Cortex of kidney (tissue), 1 donor: ENCODE results near the gene HNRNPA1L2.
"Not testable (repeated sequence)": the region's sequence is repeated elsewhere in the genome, so short reads cannot be mapped to it uniquely, and the experiment has no call there.

Experiments used
- DNase-seq: peaks from one replicate; lab custom pipeline; 2025; lab: John Stamatoyannopoulos, UW

The HNRNPA1L2 gene

DNA sequence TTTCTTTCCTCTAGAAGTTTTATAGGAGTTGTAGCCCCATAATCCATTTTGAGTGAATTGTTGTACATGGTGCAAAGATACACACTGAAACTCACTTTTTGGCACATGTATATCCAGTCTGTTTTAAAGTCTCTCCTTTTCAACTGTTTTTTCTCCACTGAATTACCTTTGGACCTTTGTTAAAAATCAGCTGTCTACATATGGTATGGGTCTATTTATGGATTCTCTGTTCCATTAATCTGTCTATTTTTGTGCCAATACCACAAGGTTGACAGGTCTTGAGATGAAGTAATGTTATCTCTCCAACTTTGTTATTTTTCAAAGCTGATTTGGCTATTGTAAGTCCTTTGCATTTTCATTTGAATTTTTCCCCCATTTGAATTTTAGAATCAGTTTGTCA is 4.7 kb downstream of the HNRNPA1L2 start:
- DNase-seq: no peak

DNA sequence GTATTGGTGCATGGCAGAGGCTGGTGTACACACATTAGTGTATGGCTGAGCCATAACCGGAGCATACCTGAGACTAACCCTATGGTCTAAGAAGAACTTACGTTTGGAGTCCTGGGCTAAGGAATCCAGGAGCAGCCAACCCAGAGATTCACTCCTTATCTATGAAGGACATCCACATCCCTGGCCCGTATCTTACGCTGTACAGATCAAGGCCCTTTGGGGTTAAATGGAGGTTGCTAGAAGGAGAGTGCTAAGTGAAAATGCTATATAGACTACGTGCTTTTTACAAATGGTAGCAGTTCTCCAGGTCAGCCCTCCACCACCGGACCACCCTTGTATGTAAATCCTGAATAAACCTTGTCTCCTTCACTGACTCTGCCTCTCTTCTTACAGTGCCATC is 8.5 kb downstream of the HNRNPA1L2 start:
- no peak for DNase-seq

- no peak for DNase-seq
Observed at GRCh38 chr13:52651897-52652195, 9.6 kb downstream of the HNRNPA1L2 start.

DNA sequence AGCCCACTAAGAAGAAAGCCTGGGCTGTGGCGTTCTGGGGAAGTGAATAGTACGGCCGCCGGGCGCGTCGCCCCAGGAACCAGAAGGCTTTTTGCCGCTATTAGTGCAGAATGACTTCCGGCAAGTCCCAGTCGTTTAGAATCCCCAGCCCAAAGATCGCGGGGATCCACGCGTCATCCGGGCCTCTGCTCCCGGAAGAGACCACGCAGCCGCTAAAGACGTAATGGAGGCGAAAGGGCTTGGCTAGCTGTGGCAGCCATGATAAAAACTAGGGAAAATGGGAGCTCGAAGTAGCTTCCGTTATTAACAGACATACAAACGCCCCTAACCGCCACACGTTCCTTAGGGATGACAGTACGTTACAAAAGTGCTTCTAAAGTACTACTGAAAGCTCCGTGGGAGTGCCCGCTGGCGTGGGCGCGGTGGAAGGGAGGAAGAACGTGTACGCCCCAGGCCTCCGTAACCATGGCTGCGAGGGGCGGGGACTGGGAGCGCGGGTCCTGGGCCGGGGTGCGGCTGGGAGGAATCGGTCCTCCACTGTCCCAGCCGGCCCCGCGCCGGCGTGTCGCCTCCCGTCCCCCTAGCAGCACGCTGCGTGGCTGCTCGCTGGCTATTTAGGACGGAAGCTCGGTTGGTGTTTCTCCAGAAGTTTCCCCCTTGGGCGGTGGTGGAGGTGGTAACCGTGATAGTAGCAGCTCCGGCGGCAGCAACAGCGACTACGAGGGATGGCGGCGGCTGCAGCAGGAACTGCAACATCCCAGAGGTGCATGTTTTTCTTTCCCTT is 10.2 kb downstream of the HNRNPA1L2 start, which contains the start of gene SUGT1:
SUGT1 (plus strand) TSS at position 641 of the 784 bp plus-strand sequence; CDS start at position 726, 85 bp downstream.
- DNase-seq: peak; percentile 92

- DNase-seq: no peak
Observed at GRCh38 chr13:52652980-52653303, 10.7 kb downstream of the HNRNPA1L2 start.

GRCh38 chr13:52659340-52659739 is 17.1 kb downstream of the HNRNPA1L2 start:
- DNase-seq: no peak

DNA sequence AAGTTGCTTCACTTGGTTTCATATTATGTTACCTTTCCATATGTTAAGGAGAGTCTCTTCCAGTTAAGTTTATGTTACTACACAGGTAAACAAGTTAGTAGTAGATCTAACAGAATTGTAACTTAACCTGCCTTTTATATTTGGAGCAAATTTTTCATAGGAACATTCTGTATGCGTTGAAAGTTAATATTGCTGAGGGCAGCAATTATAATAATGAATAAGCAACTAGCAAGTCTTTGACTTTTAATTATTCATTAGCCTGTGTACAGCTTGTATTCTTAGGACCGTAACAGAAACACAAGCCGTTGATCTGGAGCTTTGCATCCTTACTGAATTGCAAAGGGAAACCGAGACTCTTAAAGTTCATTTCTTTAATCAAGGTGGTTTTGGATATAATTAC is 22.0 kb downstream of the HNRNPA1L2 start:
- DNase-seq: no peak

DNA sequence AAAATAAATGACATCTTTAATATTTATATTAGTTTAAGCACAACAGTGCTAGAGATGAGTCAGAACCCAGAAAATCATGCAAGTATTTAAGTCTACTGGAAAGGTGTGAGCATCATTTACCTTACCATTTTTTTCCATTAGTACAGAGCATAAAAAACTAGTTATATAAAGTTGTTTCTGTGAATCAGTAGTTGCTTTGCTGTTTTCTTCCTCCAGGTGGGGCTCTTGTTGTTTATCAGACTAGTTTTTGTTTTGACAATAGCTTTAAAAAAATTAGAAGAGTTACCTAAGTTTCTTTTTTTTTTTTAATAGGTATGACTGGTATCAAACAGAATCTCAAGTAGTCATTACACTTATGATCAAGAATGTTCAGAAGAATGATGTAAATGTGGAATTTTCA is 23.1 kb downstream of the HNRNPA1L2 start:
- DNase-seq: no peak

DNA sequence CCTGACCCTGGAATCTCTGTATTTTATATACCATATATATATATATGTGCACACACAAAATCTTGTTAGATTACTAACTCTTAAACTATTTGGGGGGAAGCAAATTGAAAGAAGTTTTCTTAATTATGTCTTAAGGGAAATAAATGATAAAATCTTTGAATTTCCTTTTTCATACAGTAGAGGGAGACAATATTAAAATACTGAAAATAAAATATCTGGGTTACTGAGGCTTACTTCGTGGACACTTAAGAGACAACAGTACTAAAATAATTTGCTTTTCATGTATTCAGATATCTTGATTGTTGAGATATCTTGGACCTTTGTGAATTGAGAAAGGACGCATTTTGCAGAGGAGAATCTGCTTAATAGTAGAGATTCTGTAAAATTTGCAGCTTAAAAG is 27.4 kb downstream of the HNRNPA1L2 start:
- DNase-seq: no peak

DNA sequence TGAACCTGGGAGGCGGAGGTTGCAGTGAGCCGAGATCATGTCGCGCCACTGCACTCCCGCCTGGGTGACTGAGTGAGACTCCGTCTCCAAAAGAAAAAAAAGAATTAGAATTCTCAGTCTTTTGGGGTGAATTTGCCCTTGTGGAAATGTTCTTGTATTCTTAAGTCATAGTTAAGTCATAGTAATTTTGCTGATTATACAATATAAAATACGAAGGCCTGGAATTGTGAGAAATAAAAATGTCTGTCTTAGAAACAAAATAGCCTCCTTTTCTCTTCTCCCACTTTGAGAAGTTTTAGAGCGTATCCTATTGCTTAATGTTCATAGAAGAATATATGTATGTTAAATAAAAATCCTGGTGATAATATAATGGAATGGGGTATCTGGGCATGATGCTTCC is 28.5 kb downstream of the HNRNPA1L2 start:
- no peak for DNase-seq

GRCh38 chr13:52673465-52673864 is 31.2 kb downstream of the HNRNPA1L2 start:
- no peak for DNase-seq

DNA sequence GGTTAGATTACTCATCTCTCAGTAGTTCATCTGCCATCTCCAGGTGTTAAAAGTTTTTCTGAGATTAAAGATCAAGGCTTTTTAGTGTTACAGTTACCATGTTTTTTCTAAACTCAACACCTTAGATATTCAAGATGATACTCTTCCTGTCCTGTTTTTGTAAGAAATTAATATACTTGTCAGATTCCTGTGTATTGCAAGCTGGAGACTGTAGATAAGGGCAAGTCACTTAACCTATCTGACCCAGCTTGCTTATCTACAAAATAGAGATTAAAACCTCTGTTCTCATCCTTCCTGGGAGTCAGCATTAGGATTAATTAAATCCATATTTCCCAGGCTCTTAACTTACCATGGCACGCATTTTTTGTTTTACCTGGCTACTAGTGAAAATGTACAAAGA is 35.6 kb downstream of the HNRNPA1L2 start:
- DNase-seq: no peak

DNA sequence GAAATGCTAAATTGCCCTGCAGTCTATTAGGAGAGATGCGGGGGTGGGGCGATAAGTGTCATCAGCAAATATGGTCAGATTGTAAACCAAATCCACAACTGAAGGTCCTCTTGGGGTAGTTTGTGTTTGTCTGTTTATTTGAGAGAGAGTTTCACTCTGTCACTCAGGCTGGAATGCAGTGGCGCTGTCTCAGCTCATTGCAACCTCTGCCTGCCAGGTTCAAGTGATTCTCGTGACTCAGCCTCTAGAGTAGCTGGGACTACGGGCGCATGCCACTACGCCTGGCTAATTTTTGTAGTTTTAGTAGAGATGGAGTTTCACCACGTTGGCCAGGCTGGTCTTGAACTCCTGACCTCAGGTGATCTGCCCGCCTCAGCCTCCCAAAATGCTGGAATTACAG is 43.6 kb downstream of the HNRNPA1L2 start:
- not testable (repeated sequence) for DNase-seq

DNA sequence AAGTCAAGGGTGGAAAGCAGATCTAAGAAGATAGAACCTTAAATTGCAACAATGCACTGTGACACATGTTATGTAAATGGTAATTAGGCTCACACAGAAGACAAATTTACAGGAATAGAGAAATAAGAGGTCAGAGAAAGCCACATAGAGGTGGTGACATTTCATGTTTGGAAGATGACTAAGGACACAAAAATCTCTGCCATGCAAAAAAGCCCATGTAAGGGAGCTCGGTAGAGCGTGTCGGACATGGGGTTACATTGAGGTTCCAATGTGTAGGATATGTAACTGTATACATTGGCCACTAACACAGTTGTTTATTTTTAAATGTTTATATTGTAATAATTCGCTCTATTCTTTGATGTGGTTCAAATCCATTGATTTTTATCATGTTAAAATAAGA is 44.1 kb downstream of the HNRNPA1L2 start:
- no peak for DNase-seq
